HG03025 (cell line): ENCODE data around the gene KCNE1.
A peak's percentile ranks its signal among the peaks of the same experiment; 100 is the strongest.

Source experiments
- ATAC-seq: cut with Tn5 transposase; IDR thresholded peaks from one replicate; pipeline ENCODE4 v1.9.1; 2021; ENCODE audit warnings: mild to moderate bottlenecking, moderate library complexity; ENCODE audit not compliant: unreplicated experiment, low FRiP score

Gene KCNE1

GRCh38 chr21:34536820-34537219 lies 24.8 kb upstream of the KCNE1 start:
- no peak for ATAC-seq

- ATAC-seq = no peak
Measured at GRCh38 chr21:34536311-34536710, 24.3 kb upstream of the KCNE1 start.

GRCh38 chr21:34535886-34536285 lies 23.9 kb upstream of the KCNE1 start:
- ATAC-seq = no peak

- no peak for ATAC-seq
Measured at GRCh38 chr21:34534522-34534921, 22.5 kb upstream of the KCNE1 start.

GRCh38 chr21:34533938-34534337 lies 21.9 kb upstream of the KCNE1 start:
- no peak for ATAC-seq

- no peak for ATAC-seq
Measured at GRCh38 chr21:34531399-34531798, 19.4 kb upstream of the KCNE1 start.

GRCh38 chr21:34530261-34530660 lies 18.3 kb upstream of the KCNE1 start:
- no peak for ATAC-seq

- ATAC-seq = no peak
Measured at GRCh38 chr21:34528131-34528561, 16.1 kb upstream of the KCNE1 start.

GRCh38 chr21:34526618-34527290 lies 14.7 kb upstream of the KCNE1 start:
- peak; percentile 59 for ATAC-seq

- no peak for ATAC-seq
Measured at GRCh38 chr21:34526241-34526617, 14.2 kb upstream of the KCNE1 start.

GRCh38 chr21:34524646-34525601 lies 12.9 kb upstream of the KCNE1 start:
- no peak for ATAC-seq

- ATAC-seq = no peak
Measured at GRCh38 chr21:34523019-34523555, 11.1 kb upstream of the KCNE1 start.

GRCh38 chr21:34522284-34522683 lies 10.3 kb upstream of the KCNE1 start:
- no peak for ATAC-seq

- no peak for ATAC-seq
Measured at GRCh38 chr21:34521561-34521960, 9.6 kb upstream of the KCNE1 start.

- no peak for ATAC-seq
Measured at GRCh38 chr21:34520764-34521508, 8.9 kb upstream of the KCNE1 start.

GRCh38 chr21:34520281-34520680 lies 8.3 kb upstream of the KCNE1 start:
- ATAC-seq = no peak

GRCh38 chr21:34519694-34520093 lies 7.7 kb upstream of the KCNE1 start:
- ATAC-seq = no peak

GRCh38 chr21:34519016-34519415 lies 7.0 kb upstream of the KCNE1 start:
- no peak for ATAC-seq

GRCh38 chr21:34518301-34518700 lies 6.3 kb upstream of the KCNE1 start:
- ATAC-seq = no peak

- ATAC-seq = no peak
Measured at GRCh38 chr21:34517491-34518245, 5.7 kb upstream of the KCNE1 start.
